ENCODE data around the gene SEMA5A.

DNA sequence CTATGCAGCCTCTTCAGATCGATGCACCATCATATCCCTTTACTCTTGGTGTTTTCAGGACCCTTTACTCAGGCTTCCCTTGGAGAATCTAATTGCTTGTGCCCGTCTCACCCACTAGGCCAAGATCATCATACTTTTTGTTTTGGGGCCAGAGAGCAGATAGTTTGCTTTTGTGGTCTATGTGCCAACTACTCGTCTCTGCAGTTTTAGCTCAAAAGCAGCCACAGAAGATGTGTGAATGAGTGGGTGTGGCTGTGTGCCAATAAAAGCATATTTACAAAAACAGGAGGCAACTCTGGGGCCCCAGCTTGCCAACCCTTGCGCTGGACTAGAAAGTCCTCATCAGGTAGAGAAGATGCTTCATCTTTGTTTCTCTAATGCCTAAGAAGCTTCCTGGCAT lies 216.8 kb downstream of the SEMA5A start:
- TF ChIP-seq, protein P1, sequence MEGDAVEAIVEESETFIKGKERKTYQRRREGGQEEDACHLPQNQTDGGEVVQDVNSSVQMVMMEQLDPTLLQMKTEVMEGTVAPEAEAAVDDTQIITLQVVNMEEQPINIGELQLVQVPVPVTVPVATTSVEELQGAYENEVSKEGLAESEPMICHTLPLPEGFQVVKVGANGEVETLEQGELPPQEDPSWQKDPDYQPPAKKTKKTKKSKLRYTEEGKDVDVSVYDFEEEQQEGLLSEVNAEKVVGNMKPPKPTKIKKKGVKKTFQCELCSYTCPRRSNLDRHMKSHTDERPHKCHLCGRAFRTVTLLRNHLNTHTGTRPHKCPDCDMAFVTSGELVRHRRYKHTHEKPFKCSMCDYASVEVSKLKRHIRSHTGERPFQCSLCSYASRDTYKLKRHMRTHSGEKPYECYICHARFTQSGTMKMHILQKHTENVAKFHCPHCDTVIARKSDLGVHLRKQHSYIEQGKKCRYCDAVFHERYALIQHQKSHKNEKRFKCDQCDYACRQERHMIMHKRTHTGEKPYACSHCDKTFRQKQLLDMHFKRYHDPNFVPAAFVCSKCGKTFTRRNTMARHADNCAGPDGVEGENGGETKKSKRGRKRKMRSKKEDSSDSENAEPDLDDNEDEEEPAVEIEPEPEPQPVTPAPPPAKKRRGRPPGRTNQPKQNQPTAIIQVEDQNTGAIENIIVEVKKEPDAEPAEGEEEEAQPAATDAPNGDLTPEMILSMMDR (tag by site-specific recombination; IDR thresholded peaks at IDR 0.05) = no peak
- TF ChIP-seq ZNF302 (tag by site-specific recombination; IDR thresholded peaks at IDR 0.05; ENCODE audit: low read depth) (no peak), ZNF391 (tag by site-specific recombination; IDR thresholded peaks at IDR 0.05; ENCODE audit: borderline replicate concordance, low read depth) (no peak)
- TF ChIP-seq, protein P2, sequence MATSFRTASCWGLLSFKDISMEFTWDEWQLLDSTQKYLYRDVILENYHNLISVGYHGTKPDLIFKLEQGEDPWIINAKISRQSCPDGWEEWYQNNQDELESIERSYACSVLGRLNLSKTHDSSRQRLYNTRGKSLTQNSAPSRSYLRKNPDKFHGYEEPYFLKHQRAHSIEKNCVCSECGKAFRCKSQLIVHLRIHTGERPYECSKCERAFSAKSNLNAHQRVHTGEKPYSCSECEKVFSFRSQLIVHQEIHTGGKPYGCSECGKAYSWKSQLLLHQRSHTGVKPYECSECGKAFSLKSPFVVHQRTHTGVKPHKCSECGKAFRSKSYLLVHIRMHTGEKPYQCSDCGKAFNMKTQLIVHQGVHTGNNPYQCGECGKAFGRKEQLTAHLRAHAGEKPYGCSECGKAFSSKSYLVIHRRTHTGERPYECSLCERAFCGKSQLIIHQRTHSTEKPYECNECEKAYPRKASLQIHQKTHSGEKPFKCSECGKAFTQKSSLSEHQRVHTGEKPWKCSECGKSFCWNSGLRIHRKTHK (tag by site-specific recombination; IDR thresholded peaks at IDR 0.05) = no peak
- TF ChIP-seq, protein P3, sequence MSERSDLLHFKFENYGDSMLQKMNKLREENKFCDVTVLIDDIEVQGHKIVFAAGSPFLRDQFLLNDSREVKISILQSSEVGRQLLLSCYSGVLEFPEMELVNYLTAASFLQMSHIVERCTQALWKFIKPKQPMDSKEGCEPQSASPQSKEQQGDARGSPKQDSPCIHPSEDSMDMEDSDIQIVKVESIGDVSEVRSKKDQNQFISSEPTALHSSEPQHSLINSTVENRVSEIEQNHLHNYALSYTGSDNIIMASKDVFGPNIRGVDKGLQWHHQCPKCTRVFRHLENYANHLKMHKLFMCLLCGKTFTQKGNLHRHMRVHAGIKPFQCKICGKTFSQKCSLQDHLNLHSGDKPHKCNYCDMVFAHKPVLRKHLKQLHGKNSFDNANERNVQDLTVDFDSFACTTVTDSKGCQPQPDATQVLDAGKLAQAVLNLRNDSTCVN (tag by site-specific recombination; optimal IDR thresholded peaks at IDR 0.05) = no peak
